NCI-H69 (cell line): ENCODE results near the gene KCTD13.
A peak's percentile ranks its signal among the peaks of the same experiment; 100 is the strongest.
"Not testable (repeated sequence)": the region's sequence is repeated elsewhere in the genome, so short reads cannot be mapped to it uniquely, and the experiment has no call there.

ENCODE experiments used
- DNase-seq: peaks from one replicate; lab custom pipeline; 2025; lab: John Stamatoyannopoulos, UW

Gene KCTD13

GRCh38 chr16:29877266-29877961 lies 48.6 kb downstream of the KCTD13 start:
- DNase-seq, result peak; percentile 51

- no peak for DNase-seq
These were observed 49.3 kb downstream of the KCTD13 start for GRCh38 chr16:29876594-29877249.

- DNase-seq, result no peak
These were observed 49.8 kb downstream of the KCTD13 start for GRCh38 chr16:29876217-29876593.

- no peak for DNase-seq
These were observed 50.8 kb downstream of the KCTD13 start for GRCh38 chr16:29875206-29875605.

GRCh38 chr16:29873319-29873718 lies 52.7 kb downstream of the KCTD13 start:
- no peak for DNase-seq

GRCh38 chr16:29871822-29872546 lies 54.0 kb downstream of the KCTD13 start:
- no peak for DNase-seq

- not testable (repeated sequence) for DNase-seq
These were observed 57.0 kb downstream of the KCTD13 start for GRCh38 chr16:29869067-29869466.

GRCh38 chr16:29868396-29869009 lies 57.5 kb downstream of the KCTD13 start:
- DNase-seq, result peak; percentile 39

- no peak for DNase-seq
These were observed 61.8 kb downstream of the KCTD13 start for GRCh38 chr16:29864205-29864604.

GRCh38 chr16:29863669-29863984 lies 62.4 kb downstream of the KCTD13 start:
- no peak for DNase-seq

- DNase-seq, result peak; percentile 99
These were observed 63.0 kb downstream of the KCTD13 start, which contains the start of gene CDIPT for GRCh38 chr16:29862884-29863668. CDIPT (minus strand) TSS chr16:29863226; CDS start chr16:29862857, 369 bp downstream.

GRCh38 chr16:29862383-29862883 lies 63.6 kb downstream of the KCTD13 start:
- peak; percentile 47 for DNase-seq

- no peak for DNase-seq
These were observed 65.8 kb downstream of the KCTD13 start for GRCh38 chr16:29860218-29860617.

GRCh38 chr16:29858974-29859373 lies 67.1 kb downstream of the KCTD13 start:
- DNase-seq, result no peak

GRCh38 chr16:29858149-29858849 lies 67.7 kb downstream of the KCTD13 start:
- no peak for DNase-seq

GRCh38 chr16:29857133-29857760 lies 68.8 kb downstream of the KCTD13 start:
- no peak for DNase-seq
